ENCODE data around the gene ZNF516. TPM values are rescaled to one million over a fixed set of nuclear protein-coding genes. Genes with fewer than 3 reads are reported as not detected.

ZNF516 gene
- total RNA-seq, 5 donors from 2014 or later (not counting 1 experiment from before 2014, with no cell fraction given), result 22.0 to 31.8 (median 25.7) TPM

DNA sequence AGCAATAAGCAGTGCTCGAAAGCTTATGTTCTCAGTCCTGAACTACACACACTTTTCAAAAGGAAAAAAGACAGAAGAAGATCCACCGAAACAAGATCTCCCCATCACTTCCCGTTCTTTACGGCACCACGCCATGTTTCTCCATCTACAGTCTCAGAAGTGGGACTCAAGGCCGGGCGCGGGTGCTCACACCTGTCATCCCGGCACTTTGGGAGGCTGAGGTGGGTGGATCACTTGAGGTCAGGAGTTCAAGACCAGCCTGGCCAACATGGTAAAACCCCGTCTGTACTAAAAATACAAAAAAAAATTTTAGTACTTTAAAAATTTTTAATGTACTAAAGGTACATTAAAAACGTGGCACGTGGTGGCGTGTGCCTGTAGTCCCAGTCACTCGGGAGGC lies 31.2 kb downstream of the ZNF516 start:
- Mint-ChIP-seq H3K36me3 (peaks cover 13% of the 10 kb centered on the region), H3K27ac (no peak overlapping the region), H3K4me1 (peaks cover 29 to 37% (median 33%) of the 10 kb centered on the region in 3 donors), H3K9me3 (no peaks in the 10 kb centered on the region), H3K4me3 (no peak overlapping the region), H3K27me3 (peaks cover 0 to 2% of the 10 kb centered on the region in 2 donors)
- no peaks in the 10 kb centered on the region for H3K9me3 ChIP-seq
- WGBS (ENCODE audit: insufficient coverage), result 88% methylated on average over 5 of the region's 14 CpGs
- CTCF ChIA-PET, result no interaction called here
- ATAC-seq (replicated peaks in 1 of 4) (no peak), DNase-seq (no peak)
- peaks cover 8 to 16% of the 10 kb centered on the region in 2 experiments for H3K4me1 ChIP-seq (ENCODE audit: control insufficient read depth in 1 of 2, extremely low read depth in 1 of 2, insufficient read depth in 2 of 2, low read length in 2 of 2)
- POLR2A ChIA-PET, result no interaction called here
- H3K36me3 ChIP-seq (ENCODE audit: control insufficient read depth in 2 of 2, extremely low read depth in 1 of 2, insufficient read depth in 1 of 2, low read length in 1 of 2), result peaks cover 0 to 5% of the 10 kb centered on the region in 2 donors
- no peak overlapping the region for H3K27ac ChIP-seq (ENCODE audit: low read length)
- peaks cover 0 to 12% of the 10 kb centered on the region in 2 experiments for H3K27me3 ChIP-seq (replicated peaks in 1 of 2; ENCODE audit: control insufficient read depth in 2 of 2, extremely low read depth in 1 of 2, insufficient read depth in 2 of 2, low read length in 1 of 2)
- no peak overlapping the region for H3K4me3 ChIP-seq (ENCODE audit: control insufficient read depth in 1 of 2, extremely low read depth in 1 of 2, low read length in 1 of 2)

DNA sequence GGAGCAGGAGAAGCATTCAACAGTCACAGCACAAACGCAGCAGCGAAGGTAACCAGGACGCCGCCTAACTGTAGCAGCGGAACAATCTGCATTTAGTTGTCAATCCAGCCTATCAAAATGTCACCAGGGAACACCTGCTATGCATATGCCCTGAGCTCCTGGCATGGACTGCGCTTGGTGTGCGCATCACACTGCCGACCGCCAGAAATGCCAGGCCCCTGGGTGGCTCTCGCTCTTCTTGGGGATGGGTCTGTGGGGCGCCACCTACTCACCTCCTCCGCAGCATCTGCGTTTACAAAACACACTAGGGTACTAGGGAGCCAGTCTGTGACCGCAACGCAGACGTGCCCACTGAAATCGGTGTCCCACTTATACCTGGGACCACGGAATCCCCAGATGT lies 31.7 kb downstream of the ZNF516 start:
- no peaks in the 10 kb centered on the region for H3K9me3 ChIP-seq
- H3K27me3 ChIP-seq (replicated peaks in 1 of 2; ENCODE audit: control insufficient read depth in 2 of 2, extremely low read depth in 1 of 2, insufficient read depth in 2 of 2, low read length in 1 of 2), result peaks cover 0 to 11% of the 10 kb centered on the region in 2 experiments
- ATAC-seq (replicated peaks in 1 of 4) (no peak), DNase-seq (no peak)
- Mint-ChIP-seq H3K27me3 (peaks cover 0 to 2% of the 10 kb centered on the region in 2 donors), H3K4me3 (no peak overlapping the region), H3K36me3 (peaks cover 13% of the 10 kb centered on the region), H3K4me1 (peaks cover 26 to 36% (median 32%) of the 10 kb centered on the region in 3 donors), H3K9me3 (no peaks in the 10 kb centered on the region), H3K27ac (no peak overlapping the region)
- H3K27ac ChIP-seq (ENCODE audit: low read length), result no peak overlapping the region
- 94% methylated on average over 15 of the region's 18 CpGs for WGBS (ENCODE audit: insufficient coverage)
- peaks cover 8 to 12% of the 10 kb centered on the region in 2 experiments for H3K4me1 ChIP-seq (ENCODE audit: control insufficient read depth in 1 of 2, extremely low read depth in 1 of 2, insufficient read depth in 2 of 2, low read length in 2 of 2)
- H3K4me3 ChIP-seq (ENCODE audit: control insufficient read depth in 1 of 2, extremely low read depth in 1 of 2, low read length in 1 of 2), result no peak overlapping the region
- CTCF ChIA-PET, result no interaction called here
- peaks cover 0 to 6% of the 10 kb centered on the region in 2 donors for H3K36me3 ChIP-seq (ENCODE audit: control insufficient read depth in 2 of 2, extremely low read depth in 1 of 2, insufficient read depth in 1 of 2, low read length in 1 of 2)
- POLR2A ChIA-PET, result no interaction called here

DNA sequence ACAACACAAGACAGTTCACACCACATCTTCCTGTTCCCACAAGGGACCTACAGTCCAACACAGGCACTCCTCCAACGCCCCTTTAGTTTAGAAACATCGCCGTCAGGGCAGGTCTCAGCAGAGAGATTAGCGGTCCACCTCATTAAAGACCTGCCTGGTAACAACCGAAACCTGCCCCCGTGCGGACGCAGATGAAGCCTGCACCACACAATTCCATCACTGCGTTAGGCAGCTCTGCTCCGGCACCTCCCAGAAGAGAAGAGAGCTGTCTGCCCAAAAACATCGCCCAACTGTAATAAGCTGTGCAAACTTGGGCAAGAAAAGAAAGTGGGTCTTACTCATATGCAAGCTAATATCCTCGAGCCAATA lies 32.7 kb downstream of the ZNF516 start:
- ChIA-PET POLR2A (no interaction called here), CTCF (interaction anchor here in 1 of 2 donors (0.6 kb wide), 1 partner anchor 163 kb away, joined by 3 read pairs; no protein-coding TSS in a partner anchor)
- Histone ChIP-seq H3K36me3 (ENCODE audit: control insufficient read depth in 2 of 2, extremely low read depth in 1 of 2, insufficient read depth in 1 of 2, low read length in 1 of 2) (peaks cover 0 to 7% of the 10 kb centered on the region in 2 donors), H3K27ac (ENCODE audit: low read length) (no peak overlapping the region), H3K4me3 (ENCODE audit: control insufficient read depth in 1 of 2, extremely low read depth in 1 of 2, low read length in 1 of 2) (no peak overlapping the region), H3K4me1 (ENCODE audit: control insufficient read depth in 1 of 2, extremely low read depth in 1 of 2, insufficient read depth in 2 of 2, low read length in 2 of 2) (peaks cover under 1 to 1% of the 10 kb centered on the region in 2 experiments), H3K27me3 (replicated peaks in 1 of 2; ENCODE audit: control insufficient read depth in 2 of 2, extremely low read depth in 1 of 2, insufficient read depth in 2 of 2, low read length in 1 of 2) (peaks cover 0 to 11% of the 10 kb centered on the region in 2 experiments), H3K9me3 (no peaks in the 10 kb centered on the region)
- Mint-ChIP-seq H3K36me3 (peaks cover 13% of the 10 kb centered on the region), H3K4me3 (no peak overlapping the region), H3K27me3 (no peaks in the 10 kb centered on the region), H3K27ac (no peak overlapping the region), H3K4me1 (peaks cover 20 to 27% (median 27%) of the 10 kb centered on the region in 3 donors), H3K9me3 (no peaks in the 10 kb centered on the region)
- no peak for DNase-seq
- no peak for ATAC-seq (replicated peaks in 1 of 4)
- 95% methylated on average over 11 of the region's 12 CpGs for WGBS (ENCODE audit: insufficient coverage)

DNA sequence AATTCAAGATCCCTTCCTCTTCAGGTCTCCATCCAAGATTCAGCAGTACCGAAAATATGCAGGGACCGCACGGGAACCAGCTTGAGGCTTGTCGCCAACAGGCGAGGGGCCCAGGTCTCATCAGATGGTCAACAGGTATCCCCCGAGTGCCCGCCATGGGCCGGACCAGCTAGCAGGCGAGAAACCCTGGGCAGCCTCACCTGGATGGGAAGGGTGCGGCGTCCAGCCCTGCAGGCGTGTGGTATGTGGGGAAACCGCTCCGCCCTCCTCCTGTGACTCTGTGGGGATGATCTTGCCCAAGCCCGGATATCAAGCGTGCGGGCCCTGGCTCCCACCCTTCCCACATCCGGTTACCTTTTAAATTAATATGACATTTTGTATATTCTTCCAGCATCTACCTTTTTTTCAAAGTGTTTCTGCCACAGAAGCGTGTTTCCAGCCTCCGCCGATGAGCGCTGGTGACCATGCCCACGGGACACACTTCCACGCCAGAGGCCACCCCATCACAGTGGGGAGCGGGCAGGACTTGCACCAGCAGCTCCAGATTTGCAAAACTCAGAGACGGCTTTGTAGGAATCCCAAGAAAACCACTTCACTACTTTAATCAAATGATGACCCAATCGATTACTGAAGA lies 33.2 kb downstream of the ZNF516 start:
- Mint-ChIP-seq H3K27me3 (no peaks in the 10 kb centered on the region), H3K4me1 (peaks cover 19 to 31% (median 29%) of the 10 kb centered on the region in 3 donors), H3K27ac (no peak overlapping the region), H3K9me3 (no peaks in the 10 kb centered on the region), H3K4me3 (no peak overlapping the region), H3K36me3 (peaks cover 13% of the 10 kb centered on the region)
- Histone ChIP-seq H3K27me3 (replicated peaks in 1 of 2; ENCODE audit: control insufficient read depth in 2 of 2, extremely low read depth in 1 of 2, insufficient read depth in 2 of 2, low read length in 1 of 2) (peaks cover 0 to 11% of the 10 kb centered on the region in 2 experiments), H3K4me1 (ENCODE audit: control insufficient read depth in 1 of 2, extremely low read depth in 1 of 2, insufficient read depth in 2 of 2, low read length in 2 of 2) (no peaks in the 10 kb centered on the region), H3K4me3 (ENCODE audit: control insufficient read depth in 1 of 2, extremely low read depth in 1 of 2, low read length in 1 of 2) (no peak overlapping the region), H3K36me3 (ENCODE audit: control insufficient read depth in 2 of 2, extremely low read depth in 1 of 2, insufficient read depth in 1 of 2, low read length in 1 of 2) (peaks cover 0 to 7% of the 10 kb centered on the region in 2 donors), H3K9me3 (no peaks in the 10 kb centered on the region), H3K27ac (ENCODE audit: low read length) (no peak overlapping the region)
- DNase-seq, result no peak
- WGBS (ENCODE audit: insufficient coverage), result 92% methylated on average over 16 of the region's 27 CpGs
- ATAC-seq (replicated peaks in 1 of 4), result no peak
- CTCF ChIA-PET, result interaction anchor here in 1 of 2 donors (0.6 kb wide), 1 partner anchor 43 kb away, joined by 3 read pairs; no protein-coding TSS in a partner anchor
- POLR2A ChIA-PET, result no interaction called here

DNA sequence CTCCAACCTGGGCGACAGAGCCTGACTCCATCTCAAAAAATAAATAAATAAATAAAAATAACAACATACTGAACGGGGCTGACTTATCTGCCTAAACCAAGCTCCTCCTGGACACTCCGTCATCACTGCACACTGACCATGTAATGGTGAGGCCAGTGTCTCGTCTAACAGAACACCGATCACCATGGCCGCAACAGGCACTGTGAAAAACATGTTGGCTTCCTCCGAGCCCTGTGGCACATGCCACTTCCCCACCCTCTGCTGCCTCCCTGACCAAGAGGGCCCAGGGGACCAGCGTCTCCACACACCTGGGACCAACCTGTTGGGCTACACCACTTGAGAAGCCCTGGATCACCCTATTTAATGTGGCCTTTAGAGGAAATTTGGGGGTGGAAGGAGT lies 33.9 kb downstream of the ZNF516 start:
- H3K27me3 ChIP-seq (replicated peaks in 1 of 2; ENCODE audit: control insufficient read depth in 2 of 2, extremely low read depth in 1 of 2, insufficient read depth in 2 of 2, low read length in 1 of 2), result peaks cover 0 to 11% of the 10 kb centered on the region in 2 experiments
- Mint-ChIP-seq H3K27ac (no peak overlapping the region), H3K4me3 (no peak overlapping the region), H3K27me3 (no peaks in the 10 kb centered on the region), H3K36me3 (peaks cover 13% of the 10 kb centered on the region), H3K9me3 (no peaks in the 10 kb centered on the region), H3K4me1 (peaks cover 17 to 28% (median 23%) of the 10 kb centered on the region in 3 donors)
- ChIA-PET POLR2A (no interaction called here), CTCF (interaction anchor here in 1 of 2 donors (0.6 kb wide), 1 partner anchor 43 kb away, joined by 3 read pairs; no protein-coding TSS in a partner anchor)
- no peaks in the 10 kb centered on the region for H3K4me1 ChIP-seq (ENCODE audit: control insufficient read depth in 1 of 2, extremely low read depth in 1 of 2, insufficient read depth in 2 of 2, low read length in 2 of 2)
- H3K36me3 ChIP-seq (ENCODE audit: control insufficient read depth in 2 of 2, extremely low read depth in 1 of 2, insufficient read depth in 1 of 2, low read length in 1 of 2), result peaks cover 0 to 7% of the 10 kb centered on the region in 2 donors
- no peaks in the 10 kb centered on the region for H3K9me3 ChIP-seq
- H3K27ac ChIP-seq (ENCODE audit: low read length), result no peak overlapping the region
- WGBS (ENCODE audit: insufficient coverage), result 97% methylated on average over 6 of the region's 8 CpGs
- DNase-seq, result no peak
- ATAC-seq (replicated peaks in 1 of 4), result no peak
- no peak overlapping the region for H3K4me3 ChIP-seq (ENCODE audit: control insufficient read depth in 1 of 2, extremely low read depth in 1 of 2, low read length in 1 of 2)

DNA sequence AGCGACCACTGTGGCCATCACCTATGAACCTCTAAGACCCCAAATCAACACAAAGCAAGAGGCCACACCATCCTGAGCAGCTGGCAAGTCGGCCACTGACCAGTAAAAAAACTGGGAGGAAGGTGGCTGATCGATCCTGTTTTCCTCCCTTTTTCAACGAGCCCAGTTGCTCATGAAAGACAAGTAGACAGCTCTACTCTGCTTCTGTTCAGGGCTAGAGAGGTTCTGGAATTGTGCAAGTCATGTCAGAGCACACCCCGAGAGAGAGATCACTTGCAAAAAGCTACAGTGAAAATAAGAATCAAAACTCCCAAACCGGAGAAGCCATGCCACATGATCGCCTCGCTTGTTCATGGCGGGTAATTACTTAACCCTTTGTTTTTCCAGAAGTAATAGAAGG lies 34.6 kb downstream of the ZNF516 start:
- Histone ChIP-seq H3K4me3 (ENCODE audit: control insufficient read depth in 1 of 2, extremely low read depth in 1 of 2, low read length in 1 of 2) (no peak overlapping the region), H3K27ac (ENCODE audit: low read length) (no peak overlapping the region), H3K4me1 (ENCODE audit: control insufficient read depth in 1 of 2, extremely low read depth in 1 of 2, insufficient read depth in 2 of 2, low read length in 2 of 2) (no peaks in the 10 kb centered on the region), H3K36me3 (ENCODE audit: control insufficient read depth in 2 of 2, extremely low read depth in 1 of 2, insufficient read depth in 1 of 2, low read length in 1 of 2) (peaks cover 0 to 7% of the 10 kb centered on the region in 2 donors), H3K9me3 (no peaks in the 10 kb centered on the region), H3K27me3 (replicated peaks in 1 of 2; ENCODE audit: control insufficient read depth in 2 of 2, extremely low read depth in 1 of 2, insufficient read depth in 2 of 2, low read length in 1 of 2) (peaks cover 0 to 11% of the 10 kb centered on the region in 2 experiments)
- CTCF ChIA-PET, result no interaction called here
- Mint-ChIP-seq H3K36me3 (peaks cover 13% of the 10 kb centered on the region), H3K9me3 (no peaks in the 10 kb centered on the region), H3K4me1 (peaks cover 16 to 33% (median 17%) of the 10 kb centered on the region in 3 donors), H3K27ac (no peak overlapping the region), H3K27me3 (no peaks in the 10 kb centered on the region), H3K4me3 (no peak overlapping the region)
- no peak for DNase-seq
- no peak for ATAC-seq (replicated peaks in 1 of 4)
- POLR2A ChIA-PET, result no interaction called here
- WGBS (ENCODE audit: insufficient coverage), result 80% methylated on average over 5 of the region's 9 CpGs

Measured in T-cell (primary cell).